Prostate gland (tissue), 2 donors: ENCODE results near the gene DST.

Experiments
- POLR2A ChIP-seq: fragments of 450-650 bp; IDR thresholded peaks from one replicate; pipeline ENCODE4 v1.6.1; 2016; ENCODE audit warnings: antibody characterized with exemption, mild to moderate bottlenecking
- POLR2AphosphoS5 ChIP-seq: sonication (generic); formaldehyde crosslinking; IDR thresholded peaks from one replicate; pipeline ENCODE4 v1.6.1; 2017; ENCODE audit warnings: antibody characterized with exemption
- TF ChIP-seq, protein P1 (sequence below), 4 experiments: fragments of 200-600 bp in 2 of 4; fragments of 450-650 bp in 2 of 4; sonication (generic) in 2 of 4; IDR thresholded peaks; 1 replicate in 3 of 4; 2 replicates in 1 of 4; pipeline ENCODE4 v1.5.1; 2016 to 2019; ENCODE audit warnings: antibody characterized with exemption in 4 of 4, mild to moderate bottlenecking in 2 of 4, moderate library complexity in 2 of 4

- TF ChIP-seq, protein P1, sequence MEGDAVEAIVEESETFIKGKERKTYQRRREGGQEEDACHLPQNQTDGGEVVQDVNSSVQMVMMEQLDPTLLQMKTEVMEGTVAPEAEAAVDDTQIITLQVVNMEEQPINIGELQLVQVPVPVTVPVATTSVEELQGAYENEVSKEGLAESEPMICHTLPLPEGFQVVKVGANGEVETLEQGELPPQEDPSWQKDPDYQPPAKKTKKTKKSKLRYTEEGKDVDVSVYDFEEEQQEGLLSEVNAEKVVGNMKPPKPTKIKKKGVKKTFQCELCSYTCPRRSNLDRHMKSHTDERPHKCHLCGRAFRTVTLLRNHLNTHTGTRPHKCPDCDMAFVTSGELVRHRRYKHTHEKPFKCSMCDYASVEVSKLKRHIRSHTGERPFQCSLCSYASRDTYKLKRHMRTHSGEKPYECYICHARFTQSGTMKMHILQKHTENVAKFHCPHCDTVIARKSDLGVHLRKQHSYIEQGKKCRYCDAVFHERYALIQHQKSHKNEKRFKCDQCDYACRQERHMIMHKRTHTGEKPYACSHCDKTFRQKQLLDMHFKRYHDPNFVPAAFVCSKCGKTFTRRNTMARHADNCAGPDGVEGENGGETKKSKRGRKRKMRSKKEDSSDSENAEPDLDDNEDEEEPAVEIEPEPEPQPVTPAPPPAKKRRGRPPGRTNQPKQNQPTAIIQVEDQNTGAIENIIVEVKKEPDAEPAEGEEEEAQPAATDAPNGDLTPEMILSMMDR (IDR thresholded peaks at IDR 0.05): no peak
- no peak for TF ChIP-seq POLR2A
- TF ChIP-seq POLR2AphosphoS5: no peak
These were observed 85.7 kb downstream of the DST start for GRCh38 chr6:56556751-56557540.
